Breast epithelium (tissue), 3 donors: ENCODE data around the gene FHIT.

Experiments used
- CTCF ChIP-seq, 3 donors: fragments of 450-650 bp; IDR thresholded peaks; one replicate each; pipeline ENCODE4 v1.5.1; 2016 to 2017; ENCODE audit warnings: antibody characterized with exemption in 3 of 3, mild to moderate bottlenecking in 3 of 3, moderate library complexity in 3 of 3
- POLR2A ChIP-seq: fragments of 450-650 bp; IDR thresholded peaks from one replicate; pipeline ENCODE4 v1.6.1; 2016; ENCODE audit warnings: antibody characterized with exemption, mild to moderate bottlenecking, moderate library complexity
- POLR2AphosphoS5 ChIP-seq, 3 donors: sonication (generic); formaldehyde crosslinking; IDR thresholded peaks; one replicate each; pipeline ENCODE4 v1.6.1; 2017; ENCODE audit warnings: antibody characterized with exemption in 3 of 3

- no peak for TF ChIP-seq POLR2A
- TF ChIP-seq CTCF (IDR thresholded peaks at IDR 0.05) = no peak
- no peak for TF ChIP-seq POLR2AphosphoS5 (IDR thresholded peaks at IDR 0.05)
These were observed 95.5 kb downstream of the FHIT start for GRCh38 chr3:61155701-61156292.
